Stimulated activated CD4-positive, alpha-beta T cell treated with anti-CD3 and anti-CD28 coated beads, Interleukin-1b, Interleukin-23, amount 100 ng/mL, for 4 hours (primary cell): ENCODE results near the gene MOV10.

Experiments used
- DNase-seq, 2 donors: peaks; one replicate each; pipeline ENCODE4 v3.0.0-alpha.2; 2020; ENCODE audit warnings: low read depth in 2 of 2

The MOV10 gene

GRCh38 chr1:112731451-112731850 is 57.0 kb downstream of the MOV10 start:
- no peak for DNase-seq

GRCh38 chr1:112735752-112736151 is 61.3 kb downstream of the MOV10 start:
- no peak for DNase-seq

DNA sequence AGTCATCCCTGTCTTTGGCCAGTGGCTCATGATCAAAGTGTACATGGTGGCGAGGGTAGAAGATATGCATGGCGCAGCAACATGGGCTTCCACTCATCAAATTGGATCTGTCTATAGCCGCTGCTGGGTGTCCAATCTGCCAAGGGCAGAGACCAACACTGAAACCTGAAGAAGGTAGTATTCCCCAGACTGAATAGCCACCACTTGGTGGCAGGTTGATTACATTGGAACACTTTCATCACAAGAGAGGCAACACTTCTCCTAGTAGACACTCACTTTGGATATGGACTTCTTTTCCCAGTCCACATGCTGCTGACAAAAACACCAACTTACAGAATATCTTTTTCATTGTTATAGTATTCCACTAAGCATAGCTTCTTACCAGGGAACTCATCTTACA is 63.1 kb downstream of the MOV10 start:
- DNase-seq, result no peak

DNA sequence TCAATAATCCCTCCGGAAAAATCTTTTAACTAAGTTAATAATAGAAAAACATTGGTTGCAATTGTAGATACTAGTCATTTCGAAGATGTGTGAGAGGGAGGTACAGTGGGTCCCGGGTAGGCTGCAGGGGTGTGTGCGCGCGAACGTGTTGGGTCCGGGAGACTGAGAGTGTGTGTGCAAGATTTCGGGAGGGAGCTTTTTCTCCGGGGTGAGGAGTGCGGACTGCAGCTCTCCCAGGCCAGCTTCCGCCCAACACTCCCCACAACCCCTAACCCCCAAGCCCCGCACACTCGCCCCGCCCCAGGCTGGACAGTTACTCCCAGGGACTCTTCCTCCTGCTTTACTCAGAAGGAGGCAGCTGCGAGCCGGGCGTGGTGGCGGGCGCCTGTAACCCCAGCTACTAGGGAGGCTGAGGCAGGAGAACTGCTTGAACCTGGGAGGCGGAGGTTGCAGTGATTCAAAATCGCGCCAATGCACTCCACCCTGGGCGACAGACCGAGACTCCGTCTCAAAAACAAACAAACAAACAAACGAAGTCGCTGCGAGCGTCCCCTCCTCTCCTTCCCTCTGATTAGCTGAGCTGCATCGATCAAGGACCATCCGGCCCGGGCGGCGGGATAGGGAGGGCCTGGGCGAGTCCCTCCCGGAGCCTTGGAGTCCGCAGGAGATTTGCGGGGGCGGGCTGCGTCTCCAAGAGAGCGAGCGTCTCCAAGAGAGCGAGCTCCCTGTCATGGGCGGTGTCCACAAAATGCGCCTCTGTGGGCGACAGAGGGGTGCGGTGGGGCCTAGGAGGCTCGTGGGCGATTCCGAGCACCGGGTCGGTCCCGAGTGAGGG is 68.9 kb downstream of the MOV10 start:
- no peak for DNase-seq

DNA sequence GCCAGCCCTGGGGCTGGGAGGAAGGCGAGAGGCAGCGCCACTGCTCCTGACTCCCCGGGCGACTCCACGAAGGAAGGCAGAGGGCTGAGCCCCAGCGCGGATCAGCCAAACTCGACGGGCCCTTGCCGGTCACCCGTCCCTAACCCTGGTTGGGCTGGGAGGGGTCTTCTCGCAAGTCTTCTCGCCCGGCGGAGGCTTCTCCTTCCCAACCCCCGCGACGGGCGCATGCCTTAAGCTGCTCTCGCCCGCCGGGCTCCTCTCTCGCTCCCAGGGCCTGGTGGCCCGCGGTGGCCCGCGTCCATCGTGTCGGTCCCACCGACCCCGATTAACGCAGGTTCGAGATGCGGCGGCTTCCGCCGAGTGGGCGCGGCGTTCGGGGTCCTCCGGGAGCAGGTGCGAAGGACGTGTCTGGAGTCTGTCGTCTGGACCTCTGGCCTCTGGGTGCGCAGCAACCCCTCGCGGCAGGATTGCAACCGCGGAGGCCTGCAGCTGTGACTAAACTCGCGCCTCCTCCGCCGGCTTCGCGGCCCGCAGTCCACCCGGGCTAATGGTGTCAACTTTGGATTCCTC is 69.6 kb downstream of the MOV10 start:
- DNase-seq, result no peak

- DNase-seq, result no peak
Observed at GRCh38 chr1:112748396-112748795, 73.9 kb downstream of the MOV10 start.
